OCI-LY7 (cell line): ENCODE data around the gene PPP1CA. TPM values are rescaled to one million over a fixed set of nuclear protein-coding genes. Genes with fewer than 3 reads are reported as not detected.

Experiments used
- small RNA-seq: library from RNA; depleted of rRNA; stranded (forward); fragments of <200 nt; gene quantifications from one replicate; pipeline ENCODE3, GENCODE V24; 2014
- total RNA-seq, 2 experiments: library from RNA; depleted of rRNA in 1 of 2; stranded (reverse); fragments of >200 nt in 1 of 2; shearing (Covaris generic) in 1 of 2; gene quantifications; 2 replicates each; pipeline ENCODE4 v1.2.3, GENCODE V29; 2014 to 2022

PPP1CA gene
- total RNA-seq, 2 experiments from 2014 or later = 210 to 311 TPM

Small RNA genes within 50 kb of the gene (small RNA-seq; reads per million reads assigned to genes)
- gene RN7SKP239 (0.78 reads per million, percentile 34 among the genes with 10 or more reads in this experiment), gene RNU6-1238P (not detected)

Other genes with a start within 250 kb of the PPP1CA start
- 379 and 397 TPM in 2 replicates for gene GRK2, start 135.4 kb downstream of the PPP1CA start, total RNA-seq (2014; rRNA removed; shearing (Covaris generic))
- gene GRK2, start 135.4 kb downstream of the PPP1CA start, total RNA-seq (2022) = 280 and 373 TPM in 2 replicates
- gene ANKRD13D, start 112.6 kb downstream of the PPP1CA start, total RNA-seq (2014; rRNA removed; shearing (Covaris generic)) = 101 and 136 TPM in 2 replicates
- 119 and 136 TPM in 2 replicates for gene ANKRD13D, start 112.6 kb downstream of the PPP1CA start, total RNA-seq (2022)
- 8.4 and 9.2 TPM in 2 replicates for gene SSH3, start 98.3 kb downstream of the PPP1CA start, total RNA-seq (2014; rRNA removed; shearing (Covaris generic))
- 18.5 and 22.0 TPM in 2 replicates for gene SSH3, start 98.3 kb downstream of the PPP1CA start, total RNA-seq (2022)
- 146 and 153 TPM in 2 replicates for gene POLD4, start 48.3 kb downstream of the PPP1CA start, total RNA-seq (2014; rRNA removed; shearing (Covaris generic))
- 160 and 171 TPM in 2 replicates for gene POLD4, start 48.3 kb downstream of the PPP1CA start, total RNA-seq (2022)
- 0.35 and 0.67 TPM in 2 replicates for gene CLCF1, start 28.3 kb downstream of the PPP1CA start, total RNA-seq (2014; rRNA removed; shearing (Covaris generic))
- 0.34 TPM in 1 of 2 replicates, not detected in the other for gene CLCF1, start 28.3 kb downstream of the PPP1CA start, total RNA-seq (2022)
- gene RAD9A, start 9.9 kb downstream of the PPP1CA start, total RNA-seq (2014; rRNA removed; shearing (Covaris generic)) = 30.1 and 51.0 TPM in 2 replicates
- gene RAD9A, start 9.9 kb downstream of the PPP1CA start, total RNA-seq (2022) = 62.2 and 71.1 TPM in 2 replicates
- gene TBC1D10C, start 2.2 kb upstream of the PPP1CA start, total RNA-seq (2014; rRNA removed; shearing (Covaris generic)) = 105 and 124 TPM in 2 replicates
- 108 and 117 TPM in 2 replicates for gene TBC1D10C, start 2.2 kb upstream of the PPP1CA start, total RNA-seq (2022)
- gene CARNS1, start 13.8 kb upstream of the PPP1CA start, total RNA-seq (2014; rRNA removed; shearing (Covaris generic)) = 0.06 and 0.15 TPM in 2 replicates
- gene CARNS1, start 13.8 kb upstream of the PPP1CA start, total RNA-seq (2022) = 0.21 and 0.41 TPM in 2 replicates
- gene RPS6KB2, start 26.6 kb upstream of the PPP1CA start, total RNA-seq (2014; rRNA removed; shearing (Covaris generic)) = 51.1 and 69.4 TPM in 2 replicates
- 48.3 and 54.9 TPM in 2 replicates for gene RPS6KB2, start 26.6 kb upstream of the PPP1CA start, total RNA-seq (2022)
- 175 and 212 TPM in 2 replicates for gene PTPRCAP, start 35.8 kb upstream of the PPP1CA start, total RNA-seq (2014; rRNA removed; shearing (Covaris generic))
- gene PTPRCAP, start 35.8 kb upstream of the PPP1CA start, total RNA-seq (2022) = 101 and 129 TPM in 2 replicates
- gene CORO1B, start 41.6 kb upstream of the PPP1CA start, total RNA-seq (2014; rRNA removed; shearing (Covaris generic)) = 48.0 and 55.3 TPM in 2 replicates
- 85.3 and 87.4 TPM in 2 replicates for gene CORO1B, start 41.6 kb upstream of the PPP1CA start, total RNA-seq (2022)
- gene GPR152, start 50.9 kb upstream of the PPP1CA start, total RNA-seq (2014; rRNA removed; shearing (Covaris generic)) = not detected in 2 replicates
- not detected in 2 replicates for gene GPR152, start 50.9 kb upstream of the PPP1CA start, total RNA-seq (2022)
- gene CABP4, start 53.5 kb upstream of the PPP1CA start, total RNA-seq (2014; rRNA removed; shearing (Covaris generic)) = 3.0 and 3.1 TPM in 2 replicates
- 11.5 and 11.8 TPM in 2 replicates for gene CABP4, start 53.5 kb upstream of the PPP1CA start, total RNA-seq (2022)
- 26.8 and 38.8 TPM in 2 replicates for gene TMEM134, start 67.4 kb upstream of the PPP1CA start, total RNA-seq (2014; rRNA removed; shearing (Covaris generic))
- gene TMEM134, start 67.4 kb upstream of the PPP1CA start, total RNA-seq (2022) = 76.9 and 86.9 TPM in 2 replicates
- gene AIP, start 81.2 kb upstream of the PPP1CA start, total RNA-seq (2014; rRNA removed; shearing (Covaris generic)) = 123 and 125 TPM in 2 replicates
- 112 and 116 TPM in 2 replicates for gene AIP, start 81.2 kb upstream of the PPP1CA start, total RNA-seq (2022)
- 37.2 and 43.5 TPM in 2 replicates for gene PITPNM1, start 103.5 kb upstream of the PPP1CA start, total RNA-seq (2014; rRNA removed; shearing (Covaris generic))
- 45.6 and 51.3 TPM in 2 replicates for gene PITPNM1, start 103.5 kb upstream of the PPP1CA start, total RNA-seq (2022)
- 57.0 and 71.5 TPM in 2 replicates for gene CDK2AP2, start 106.3 kb upstream of the PPP1CA start, total RNA-seq (2014; rRNA removed; shearing (Covaris generic))
- gene CDK2AP2, start 106.3 kb upstream of the PPP1CA start, total RNA-seq (2022) = 83.9 and 90.2 TPM in 2 replicates
- gene CABP2, start 121.6 kb upstream of the PPP1CA start, total RNA-seq (2014; rRNA removed; shearing (Covaris generic)) = not detected in 2 replicates
- gene CABP2, start 121.6 kb upstream of the PPP1CA start, total RNA-seq (2022) = not detected in 2 replicates
- gene GSTP1, start 182.0 kb upstream of the PPP1CA start, total RNA-seq (2014; rRNA removed; shearing (Covaris generic)) = 1,251 and 1,604 TPM in 2 replicates
- 1,017 and 1,139 TPM in 2 replicates for gene GSTP1, start 182.0 kb upstream of the PPP1CA start, total RNA-seq (2022)
- gene NDUFV1, start 205.1 kb upstream of the PPP1CA start, total RNA-seq (2014; rRNA removed; shearing (Covaris generic)) = 257 and 283 TPM in 2 replicates
- gene NDUFV1, start 205.1 kb upstream of the PPP1CA start, total RNA-seq (2022) = 294 and 335 TPM in 2 replicates
- 14.4 and 20.4 TPM in 2 replicates for gene NUDT8, start 228.1 kb upstream of the PPP1CA start, total RNA-seq (2014; rRNA removed; shearing (Covaris generic))
- 31.7 and 35.4 TPM in 2 replicates for gene NUDT8, start 228.1 kb upstream of the PPP1CA start, total RNA-seq (2022)
- 2.4 and 4.3 TPM in 2 replicates for gene TBX10, start 237.9 kb upstream of the PPP1CA start, total RNA-seq (2014; rRNA removed; shearing (Covaris generic))
- gene TBX10, start 237.9 kb upstream of the PPP1CA start, total RNA-seq (2022) = 5.3 and 5.7 TPM in 2 replicates
- 17.1 and 25.6 TPM in 2 replicates for gene ACY3, start 248.9 kb upstream of the PPP1CA start, total RNA-seq (2014; rRNA removed; shearing (Covaris generic))
- 45.1 and 54.4 TPM in 2 replicates for gene ACY3, start 248.9 kb upstream of the PPP1CA start, total RNA-seq (2022)